Neural progenitor cell (in vitro differentiated cells): ENCODE results near the gene ABLIM2.

ENCODE experiments used
- EZH2 ChIP-seq: fragments of 200-600 bp; sonication (generic); IDR thresholded peaks from 2 replicates; pipeline ENCODE4 v1.6.1; 2017; ENCODE audit warnings: antibody characterized with exemption, mild to moderate bottlenecking, moderate library complexity
- TF ChIP-seq, protein P1 (sequence below): fragments of 200-600 bp; sonication (generic); IDR thresholded peaks from 2 replicates; pipeline ENCODE4 v1.5.1; 2017; ENCODE audit warnings: antibody characterized with exemption, mild to moderate bottlenecking

- TF ChIP-seq, protein P1, sequence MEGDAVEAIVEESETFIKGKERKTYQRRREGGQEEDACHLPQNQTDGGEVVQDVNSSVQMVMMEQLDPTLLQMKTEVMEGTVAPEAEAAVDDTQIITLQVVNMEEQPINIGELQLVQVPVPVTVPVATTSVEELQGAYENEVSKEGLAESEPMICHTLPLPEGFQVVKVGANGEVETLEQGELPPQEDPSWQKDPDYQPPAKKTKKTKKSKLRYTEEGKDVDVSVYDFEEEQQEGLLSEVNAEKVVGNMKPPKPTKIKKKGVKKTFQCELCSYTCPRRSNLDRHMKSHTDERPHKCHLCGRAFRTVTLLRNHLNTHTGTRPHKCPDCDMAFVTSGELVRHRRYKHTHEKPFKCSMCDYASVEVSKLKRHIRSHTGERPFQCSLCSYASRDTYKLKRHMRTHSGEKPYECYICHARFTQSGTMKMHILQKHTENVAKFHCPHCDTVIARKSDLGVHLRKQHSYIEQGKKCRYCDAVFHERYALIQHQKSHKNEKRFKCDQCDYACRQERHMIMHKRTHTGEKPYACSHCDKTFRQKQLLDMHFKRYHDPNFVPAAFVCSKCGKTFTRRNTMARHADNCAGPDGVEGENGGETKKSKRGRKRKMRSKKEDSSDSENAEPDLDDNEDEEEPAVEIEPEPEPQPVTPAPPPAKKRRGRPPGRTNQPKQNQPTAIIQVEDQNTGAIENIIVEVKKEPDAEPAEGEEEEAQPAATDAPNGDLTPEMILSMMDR: peak; percentile 76
- no peak for TF ChIP-seq EZH2
Observed at GRCh38 chr4:8176547-8177399, 18.2 kb upstream of the ABLIM2 start.
